Keratinocyte (primary cell): ENCODE data around the gene FLAD1.

Source experiments
- EZH2 ChIP-seq: IDR thresholded peaks from one replicate; pipeline ENCODE4 v1.6.1; 2012; ENCODE audit warnings: inconsistent platforms, mild to moderate bottlenecking, low read length, moderate library complexity
- TF ChIP-seq, protein P1 (sequence below), 3 experiments: IDR thresholded peaks in 1 of 3; conservative IDR thresholded peaks in 1 of 3; optimal IDR thresholded peaks in 1 of 3; 2 replicates in 2 of 3; 3 replicates in 1 of 3; pipeline versions ENCODE3 to v1.5.1; 2011; ENCODE audit warnings: low read length in 3 of 3, mild to moderate bottlenecking in 3 of 3, moderate library complexity in 2 of 3, control low read depth in 1 of 3, inconsistent platforms in 1 of 3; ENCODE audit not compliant: insufficient read depth in 2 of 3; ENCODE audit errors: extremely low read depth in 1 of 3

DNA sequence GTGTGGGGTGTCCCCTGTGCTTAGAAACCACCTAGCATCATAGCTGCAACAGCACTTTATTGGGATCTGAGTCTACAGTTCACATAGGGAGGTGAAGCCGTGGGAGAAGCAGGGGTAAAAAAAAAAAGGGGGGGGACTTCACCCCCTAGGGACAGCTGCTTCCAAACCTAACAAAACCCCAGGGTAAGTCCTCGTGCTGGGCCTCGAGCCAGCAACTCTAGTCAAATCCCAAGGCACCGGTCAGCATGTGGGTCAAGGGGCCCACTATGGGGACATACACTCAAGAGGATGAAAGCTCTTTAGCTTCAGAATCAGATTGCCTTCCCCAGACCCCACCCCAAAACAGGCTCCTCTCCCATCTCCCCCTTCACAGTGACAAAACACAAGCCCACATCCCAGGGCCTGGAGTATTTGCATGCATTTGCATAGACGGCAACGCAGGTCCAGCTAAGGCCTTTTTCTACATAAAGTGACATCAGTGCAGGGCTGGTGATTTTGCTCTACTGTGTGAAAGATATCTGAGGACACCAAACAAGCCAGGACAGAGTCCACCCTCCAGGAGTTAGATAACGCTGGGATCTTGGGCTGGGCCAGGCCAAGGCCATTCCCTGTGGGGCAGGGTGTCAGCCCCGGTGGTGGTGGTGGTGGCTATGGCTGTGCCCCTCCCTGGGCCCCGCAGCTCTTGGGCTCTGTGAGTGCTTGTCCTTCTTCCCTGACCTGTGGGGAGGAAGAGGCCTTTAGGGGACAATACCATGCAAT lies 38.6 kb upstream of the FLAD1 start:
- TF ChIP-seq, protein P1, sequence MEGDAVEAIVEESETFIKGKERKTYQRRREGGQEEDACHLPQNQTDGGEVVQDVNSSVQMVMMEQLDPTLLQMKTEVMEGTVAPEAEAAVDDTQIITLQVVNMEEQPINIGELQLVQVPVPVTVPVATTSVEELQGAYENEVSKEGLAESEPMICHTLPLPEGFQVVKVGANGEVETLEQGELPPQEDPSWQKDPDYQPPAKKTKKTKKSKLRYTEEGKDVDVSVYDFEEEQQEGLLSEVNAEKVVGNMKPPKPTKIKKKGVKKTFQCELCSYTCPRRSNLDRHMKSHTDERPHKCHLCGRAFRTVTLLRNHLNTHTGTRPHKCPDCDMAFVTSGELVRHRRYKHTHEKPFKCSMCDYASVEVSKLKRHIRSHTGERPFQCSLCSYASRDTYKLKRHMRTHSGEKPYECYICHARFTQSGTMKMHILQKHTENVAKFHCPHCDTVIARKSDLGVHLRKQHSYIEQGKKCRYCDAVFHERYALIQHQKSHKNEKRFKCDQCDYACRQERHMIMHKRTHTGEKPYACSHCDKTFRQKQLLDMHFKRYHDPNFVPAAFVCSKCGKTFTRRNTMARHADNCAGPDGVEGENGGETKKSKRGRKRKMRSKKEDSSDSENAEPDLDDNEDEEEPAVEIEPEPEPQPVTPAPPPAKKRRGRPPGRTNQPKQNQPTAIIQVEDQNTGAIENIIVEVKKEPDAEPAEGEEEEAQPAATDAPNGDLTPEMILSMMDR (optimal IDR thresholded peaks at IDR 0.05 in 1 of 3, IDR thresholded peaks at IDR 0.05 in 1 of 3, conservative IDR thresholded peaks at IDR 0.05 in 1 of 3; ENCODE audit: extremely low read depth in 1 of 3, insufficient read depth in 2 of 3, low read length in 3 of 3), result no peak
- TF ChIP-seq EZH2, result no peak
